Skin epidermis (tissue), 12 donors: ENCODE results near the gene EPS8L1.
A peak's percentile ranks its signal among the peaks of the same experiment; 100 is the strongest.

ENCODE experiments used
- H3K27ac ChIP-seq, 21 experiments: fragments of 200-600 bp; sonication (generic) in 11 of 21; one replicate each; pipeline ENCODE4 v1.5.0; 2020; ENCODE audit warnings: mild to moderate bottlenecking in 3 of 21, inconsistent platforms in 2 of 21, moderate library complexity in 2 of 21
- H3K4me3 ChIP-seq, 7 experiments: fragments of 200-600 bp; sonication (generic) in 2 of 7; one replicate each; pipeline ENCODE4 v1.5.0; 2020; ENCODE audit warnings: inconsistent platforms in 2 of 7, mild to moderate bottlenecking in 2 of 7, moderate library complexity in 1 of 7

The EPS8L1 gene

DNA sequence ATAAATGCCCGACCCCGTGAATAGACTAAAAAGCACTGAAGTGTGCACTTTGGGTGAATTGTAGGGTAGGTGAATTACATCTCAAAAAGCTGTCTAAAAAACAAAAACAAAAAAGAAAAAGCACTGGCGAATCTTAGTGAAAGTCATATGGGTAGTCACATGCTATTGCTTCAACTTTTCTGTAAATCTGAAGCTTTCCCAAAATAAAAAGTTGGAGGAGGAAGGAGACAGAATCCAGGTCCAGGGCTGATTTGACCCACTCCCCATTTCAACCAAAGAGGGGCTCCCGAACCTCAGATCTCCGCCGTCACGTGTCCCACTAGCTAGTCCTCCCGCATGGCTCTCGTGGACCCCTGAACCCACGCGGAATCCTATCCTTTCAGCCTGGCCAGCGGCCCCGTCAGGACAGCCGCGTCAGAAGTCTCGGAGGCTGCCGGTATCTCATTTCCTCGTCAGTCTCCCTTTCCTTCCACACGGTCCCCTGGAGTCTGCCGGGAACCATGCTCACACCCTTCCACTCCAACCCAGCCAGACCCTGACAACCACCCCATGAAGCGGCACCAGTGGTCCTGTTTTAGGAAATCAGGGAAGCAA is 35.7 kb downstream of the EPS8L1 start:
- Histone ChIP-seq H3K4me3 (no peak overlapping the region), H3K27ac (peak overlapping the region in 8 of 21 experiments; percentile 13 to 92 (median 50))

- peak overlapping the region in 9 of 21 experiments; percentile 16 to 92 (median 71) for H3K27ac ChIP-seq
- no peak overlapping the region for H3K4me3 ChIP-seq
These were observed 36.6 kb downstream of the EPS8L1 start for GRCh38 chr19:55112246-55112776.

DNA sequence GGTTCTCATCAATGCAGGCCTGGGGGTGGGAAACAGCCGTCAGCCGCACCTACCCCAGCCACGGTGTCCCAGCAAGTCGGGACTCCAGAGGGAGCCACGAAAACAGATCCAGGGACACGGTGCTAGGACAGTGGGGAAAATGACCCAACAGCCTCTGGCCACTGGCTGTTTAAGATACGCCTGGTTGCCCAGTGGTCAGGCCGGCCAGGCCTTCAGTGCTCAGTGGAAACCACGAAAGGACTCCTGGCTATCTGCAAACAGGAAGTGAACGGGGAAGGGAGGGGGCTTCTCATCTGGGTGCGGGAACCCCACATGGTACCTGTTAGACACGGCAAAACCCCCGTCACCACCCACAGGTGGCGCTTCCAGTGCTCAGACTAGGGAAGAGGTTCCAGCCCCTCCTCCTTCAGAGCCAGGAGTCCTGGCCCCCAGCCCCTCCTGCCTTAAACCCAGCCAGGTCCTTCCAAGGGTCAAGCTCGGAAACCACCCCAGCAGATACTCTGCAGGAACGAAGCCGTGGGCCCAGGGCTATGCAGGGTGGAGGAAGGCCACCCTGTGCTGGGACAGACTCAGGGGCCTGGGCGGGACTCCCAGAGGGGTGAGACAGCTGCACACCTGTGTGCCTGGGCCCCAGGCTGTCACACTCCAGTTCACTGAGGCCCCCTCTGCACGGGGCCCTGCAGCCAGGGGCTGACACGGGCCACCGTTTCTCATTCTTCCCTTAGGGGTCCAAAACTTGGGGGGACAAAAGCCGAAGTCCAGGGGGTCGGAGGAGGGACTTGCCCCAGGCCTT is 37.3 kb downstream of the EPS8L1 start:
- peak overlapping the region in 14 of 21 experiments; percentile 2 to 92 (median 70) for H3K27ac ChIP-seq
- no peak overlapping the region for H3K4me3 ChIP-seq

GRCh38 chr19:55113570-55114039 is 37.9 kb downstream of the EPS8L1 start:
- Histone ChIP-seq H3K4me3 (no peak overlapping the region), H3K27ac (peak overlapping the region in 14 of 21 experiments; percentile 9 to 92 (median 70))

DNA sequence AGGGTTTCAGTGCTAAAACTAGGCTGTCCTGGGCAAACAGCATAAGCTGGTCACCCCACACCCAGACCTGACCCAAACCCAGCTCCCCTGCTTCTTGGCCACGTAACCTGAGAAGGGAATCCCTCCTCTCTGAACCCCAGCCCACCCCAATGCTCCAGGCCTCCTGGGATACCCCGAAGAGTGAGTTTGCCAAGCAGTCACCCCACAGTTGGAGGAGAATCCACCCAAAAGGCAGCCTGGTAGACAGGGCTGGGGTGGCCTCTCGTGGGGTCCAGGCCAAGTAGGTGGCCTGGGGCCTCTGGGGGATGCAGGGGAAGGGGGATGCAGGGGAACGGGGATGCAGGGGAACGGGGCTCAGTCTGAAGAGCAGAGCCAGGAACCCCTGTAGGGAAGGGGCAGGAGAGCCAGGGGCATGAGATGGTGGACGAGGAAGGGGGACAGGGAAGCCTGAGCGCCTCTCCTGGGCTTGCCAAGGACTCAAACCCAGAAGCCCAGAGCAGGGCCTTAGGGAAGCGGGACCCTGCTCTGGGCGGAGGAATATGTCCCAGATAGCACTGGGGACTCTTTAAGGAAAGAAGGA is 39.0 kb downstream of the EPS8L1 start:
- Histone ChIP-seq H3K27ac (peak overlapping the region in 8 of 21 experiments; percentile 34 to 92 (median 72)), H3K4me3 (no peak overlapping the region)

- Histone ChIP-seq H3K4me3 (peak overlapping the region in 6 of 7 experiments; percentile 67 to 90 (median 88)), H3K27ac (peak overlapping the region in 16 of 21 experiments; percentile 49 to 89 (median 83))
These were observed 39.9 kb downstream of the EPS8L1 start for GRCh38 chr19:55115446-55116065.

GRCh38 chr19:55116232-55116858 is 40.7 kb downstream of the EPS8L1 start:
- Histone ChIP-seq H3K4me3 (peak overlapping the region; percentile 67 to 90 (median 85)), H3K27ac (peak overlapping the region in 20 of 21 experiments; percentile 62 to 89 (median 82))

DNA sequence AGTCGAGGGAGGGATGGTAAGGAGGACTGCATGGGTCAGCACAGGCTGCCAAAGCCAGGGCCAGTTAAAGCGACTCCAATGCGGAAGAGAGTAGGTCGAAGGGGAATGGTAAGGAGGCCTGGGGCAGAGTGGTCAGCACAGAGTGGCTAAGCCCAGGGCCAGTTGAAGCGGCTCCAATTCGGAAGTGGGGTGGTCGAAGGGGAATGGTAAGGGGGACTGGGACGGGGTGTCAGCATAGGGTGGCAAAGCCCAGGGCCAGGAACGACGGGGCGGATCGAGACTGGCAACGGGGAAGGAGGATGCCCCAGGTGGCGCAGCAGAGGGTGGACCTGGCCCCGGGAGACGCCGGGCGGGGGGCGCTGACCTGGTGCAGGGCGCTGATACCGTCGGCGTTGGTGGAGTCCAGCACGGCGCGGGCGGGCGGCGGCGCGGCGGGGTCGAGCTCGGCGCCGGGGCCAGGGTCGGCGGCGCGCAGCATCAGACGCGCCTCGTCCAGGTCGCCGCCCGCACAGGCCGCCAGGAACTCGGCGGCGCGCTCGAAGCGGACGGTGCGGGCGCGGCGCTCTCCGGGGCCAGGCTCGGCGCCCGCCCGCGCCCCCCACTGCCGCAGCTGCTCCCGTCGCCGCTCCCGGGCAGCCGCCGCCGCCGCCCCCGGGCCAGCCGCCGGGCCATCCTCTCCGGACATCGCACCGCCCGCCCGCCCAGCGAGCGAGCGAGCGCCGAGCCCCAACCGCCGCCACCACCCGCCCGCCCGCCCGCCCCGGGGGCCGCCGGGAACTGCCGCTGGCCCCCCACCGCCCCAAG is 41.4 kb downstream of the EPS8L1 start, which contains the start of gene PPP1R12C:
PPP1R12C (minus strand) TSS at position 779 of the 804 bp plus-strand sequence; CDS start at position 685, 94 bp downstream.
- H3K4me3 ChIP-seq = peak within 1 kb of the TSS; percentile 67 to 90 (median 85)
- H3K27ac ChIP-seq = peak within 1 kb of the TSS in 20 of 21 experiments; percentile 62 to 89 (median 82)

DNA sequence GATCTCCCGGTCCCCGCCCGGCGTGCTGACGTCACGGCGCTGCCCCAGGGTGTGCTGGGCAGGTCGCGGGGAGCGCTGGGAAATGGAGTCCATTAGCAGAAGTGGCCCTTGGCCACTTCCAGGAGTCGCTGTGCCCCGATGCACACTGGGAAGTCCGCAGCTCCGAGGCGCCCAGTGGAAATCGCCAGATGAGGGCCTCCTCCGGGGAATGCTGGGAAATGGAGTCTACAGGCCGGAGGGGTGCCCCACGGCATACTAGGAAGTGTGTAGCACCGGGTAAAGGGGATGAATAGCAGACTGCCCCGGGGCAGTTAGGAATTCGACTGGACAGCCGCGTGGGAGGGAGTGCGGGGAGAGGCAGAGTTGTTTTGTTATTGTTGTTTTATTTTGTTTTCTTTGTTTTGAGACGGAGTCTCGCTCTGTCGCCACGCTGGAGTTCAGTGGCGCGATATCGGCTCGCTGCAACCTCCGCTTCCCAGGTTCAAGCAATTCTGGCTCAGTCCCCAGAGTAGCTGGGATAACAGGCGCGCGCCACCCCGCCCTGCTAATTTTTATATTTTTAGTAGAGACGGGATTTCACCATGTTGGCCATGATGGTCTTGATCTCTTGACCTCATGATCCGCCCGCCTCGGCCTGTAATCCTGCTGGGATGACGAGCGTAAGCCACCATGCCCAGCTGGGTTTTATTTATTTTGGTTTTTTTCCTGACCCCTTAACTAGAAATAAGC is 42.2 kb downstream of the EPS8L1 start:
- Histone ChIP-seq H3K4me3 (peak overlapping the region; percentile 42 to 90 (median 85)), H3K27ac (peak overlapping the region in 20 of 21 experiments; percentile 46 to 89 (median 74))

DNA sequence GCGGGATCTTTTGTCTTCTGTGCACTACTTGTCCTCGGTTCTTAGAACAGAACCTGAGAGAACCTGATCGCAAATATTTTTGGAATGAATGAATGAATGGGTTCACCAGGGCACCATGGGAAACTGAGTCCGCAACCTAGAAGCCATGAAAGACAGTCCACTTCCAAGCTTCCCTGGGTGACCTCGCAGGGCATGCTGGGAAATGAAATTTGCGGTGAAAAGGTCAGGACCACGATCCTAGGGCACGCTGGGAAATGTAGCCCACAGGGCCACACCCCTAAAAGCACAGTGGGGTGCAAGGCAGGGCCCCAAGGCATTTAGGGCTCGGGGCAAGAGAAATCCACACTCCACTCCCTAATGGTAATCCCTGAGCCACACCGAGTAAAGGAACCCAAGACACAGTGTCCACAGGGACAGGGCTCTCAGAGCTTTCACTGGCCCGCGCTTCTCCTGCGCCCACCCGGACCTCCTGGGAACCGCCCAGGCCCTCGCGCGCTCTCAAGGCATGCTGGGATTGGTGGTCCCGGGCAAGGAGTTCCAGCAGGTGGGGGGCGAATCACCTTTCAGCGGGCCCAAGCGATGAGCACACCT is 42.8 kb downstream of the EPS8L1 start:
- peak overlapping the region in 15 of 21 experiments; percentile 46 to 89 (median 74) for H3K27ac ChIP-seq
- peak overlapping the region; percentile 42 to 90 (median 85) for H3K4me3 ChIP-seq

- H3K27ac ChIP-seq = peak overlapping the region in 1 of 21 experiments; percentile 89
- H3K4me3 ChIP-seq = peak overlapping the region in 2 of 7 experiments; percentile 85 to 90
These were observed 43.4 kb downstream of the EPS8L1 start for GRCh38 chr19:55119053-55119452.

- Histone ChIP-seq H3K27ac (no peak overlapping the region), H3K4me3 (no peak overlapping the region)
These were observed 55.8 kb downstream of the EPS8L1 start for GRCh38 chr19:55131421-55131820.

GRCh38 chr19:55132453-55133129 is 56.9 kb downstream of the EPS8L1 start:
- Histone ChIP-seq H3K27ac (no peak overlapping the region), H3K4me3 (no peak overlapping the region)

- no peak overlapping the region for H3K27ac ChIP-seq
- H3K4me3 ChIP-seq = no peak overlapping the region
These were observed 58.2 kb downstream of the EPS8L1 start for GRCh38 chr19:55133639-55134444.

- H3K4me3 ChIP-seq = no peak overlapping the region
These were observed 59.1 kb downstream of the EPS8L1 start for GRCh38 chr19:55134736-55135135.

More at GRCh38 chr19:55134736-55135135, 59.1 kb downstream of the EPS8L1 start:
- no peak overlapping the region for H3K27ac ChIP-seq
